Cortex of kidney (tissue), 1 donor: ENCODE results near the gene ANO3.
"Not testable (repeated sequence)": the region's sequence is repeated elsewhere in the genome, so short reads cannot be mapped to it uniquely, and the experiment has no call there.

Experiments used
- DNase-seq: peaks from one replicate; lab custom pipeline; 2025; lab: John Stamatoyannopoulos, UW

The ANO3 gene

GRCh38 chr11:26331911-26332571 is at the start of gene ANO3:
TSS of gene ANO3 (plus strand) at chr11:26332130. CDS start at chr11:26332276, 146 bp downstream.
- no peak for DNase-seq

- DNase-seq, result no peak
Observed at GRCh38 chr11:26283852-26284408, 48.0 kb upstream of the ANO3 start.

- DNase-seq, result no peak
Observed at GRCh38 chr11:26285608-26286007, 46.3 kb upstream of the ANO3 start.

- DNase-seq, result no peak
Observed at GRCh38 chr11:26286472-26287066, 45.4 kb upstream of the ANO3 start.

- DNase-seq, result no peak
Observed at GRCh38 chr11:26287067-26287518, 44.8 kb upstream of the ANO3 start.

GRCh38 chr11:26297189-26297975 is 34.5 kb upstream of the ANO3 start:
- no peak for DNase-seq

GRCh38 chr11:26316372-26316771 is 15.6 kb upstream of the ANO3 start:
- not testable (repeated sequence) for DNase-seq

GRCh38 chr11:26319906-26320305 is 12.0 kb upstream of the ANO3 start:
- no peak for DNase-seq

GRCh38 chr11:26321516-26321915 is 10.4 kb upstream of the ANO3 start:
- no peak for DNase-seq

GRCh38 chr11:26322335-26323067 is 9.4 kb upstream of the ANO3 start:
- DNase-seq, result no peak

- no peak for DNase-seq
Observed at GRCh38 chr11:26323837-26324236, 8.1 kb upstream of the ANO3 start.

- DNase-seq, result no peak
Observed at GRCh38 chr11:26324270-26324669, 7.7 kb upstream of the ANO3 start.

- DNase-seq, result no peak
Observed at GRCh38 chr11:26326793-26327400, 5.0 kb upstream of the ANO3 start.

GRCh38 chr11:26329206-26329605 is 2.7 kb upstream of the ANO3 start:
- no peak for DNase-seq

GRCh38 chr11:26330262-26330661 is 1.7 kb upstream of the ANO3 start:
- no peak for DNase-seq

GRCh38 chr11:26332572-26332915 is 614 bp downstream of the ANO3 start:
- DNase-seq, result no peak

- DNase-seq, result no peak
Observed at GRCh38 chr11:26333906-26334305, 2.0 kb downstream of the ANO3 start.

GRCh38 chr11:26335903-26336302 is 4.0 kb downstream of the ANO3 start:
- no peak for DNase-seq

GRCh38 chr11:26344647-26345046 is 12.7 kb downstream of the ANO3 start:
- no peak for DNase-seq

- DNase-seq, result no peak
Observed at GRCh38 chr11:26348776-26349175, 16.8 kb downstream of the ANO3 start.

GRCh38 chr11:26350002-26350401 is 18.1 kb downstream of the ANO3 start:
- DNase-seq, result no peak

GRCh38 chr11:26353010-26353409 is 21.1 kb downstream of the ANO3 start:
- DNase-seq, result no peak
